ENCODE results near the gene CENPO. TPM values are rescaled to one million over a fixed set of nuclear protein-coding genes. Genes with fewer than 3 reads are reported as not detected.

The CENPO gene
- total RNA-seq, 1 experiment from 2014 or later: 33.0 TPM

GRCh38 chr2:24783641-24784040 lies 9.6 kb upstream of the CENPO start:
- no peak overlapping the region for H3K4me3 ChIP-seq
- H3K27me3 ChIP-seq (ENCODE audit: insufficient read depth, low read depth): no peaks in the 10 kb centered on the region
- ChIA-PET POLR2A (ENCODE audit: unreplicated experiment) (no interaction called here), CTCF (no interaction called here)
- no peaks in the 10 kb centered on the region for H3F3A ChIP-seq (ENCODE audit: insufficient read depth, low read depth)
- H3K27ac ChIP-seq: no peak overlapping the region
- H3K79me2 ChIP-seq (ENCODE audit: low read depth): no peaks in the 10 kb centered on the region
- BruUV-seq (replicated peaks): no TSS peak
- no peak overlapping the region for H3K4me2 ChIP-seq
- no peaks in the 10 kb centered on the region for H4K20me1 ChIP-seq (ENCODE audit: insufficient read depth)
- H3K36me3 ChIP-seq (ENCODE audit: low read depth): no peaks in the 10 kb centered on the region
- H2AFZ ChIP-seq: no peak overlapping the region
- H3K9me2 ChIP-seq (ENCODE audit: insufficient read depth): no peaks in the 10 kb centered on the region; the same call in 1 of the 2 replicates
- peaks cover 10% of the 10 kb centered on the region for H3K4me1 ChIP-seq (replicated peaks; ENCODE audit: insufficient read depth)
- H3K9me3 ChIP-seq (ENCODE audit: insufficient read depth, low read depth): no peaks in the 10 kb centered on the region
- TF ChIP-seq, protein P1, sequence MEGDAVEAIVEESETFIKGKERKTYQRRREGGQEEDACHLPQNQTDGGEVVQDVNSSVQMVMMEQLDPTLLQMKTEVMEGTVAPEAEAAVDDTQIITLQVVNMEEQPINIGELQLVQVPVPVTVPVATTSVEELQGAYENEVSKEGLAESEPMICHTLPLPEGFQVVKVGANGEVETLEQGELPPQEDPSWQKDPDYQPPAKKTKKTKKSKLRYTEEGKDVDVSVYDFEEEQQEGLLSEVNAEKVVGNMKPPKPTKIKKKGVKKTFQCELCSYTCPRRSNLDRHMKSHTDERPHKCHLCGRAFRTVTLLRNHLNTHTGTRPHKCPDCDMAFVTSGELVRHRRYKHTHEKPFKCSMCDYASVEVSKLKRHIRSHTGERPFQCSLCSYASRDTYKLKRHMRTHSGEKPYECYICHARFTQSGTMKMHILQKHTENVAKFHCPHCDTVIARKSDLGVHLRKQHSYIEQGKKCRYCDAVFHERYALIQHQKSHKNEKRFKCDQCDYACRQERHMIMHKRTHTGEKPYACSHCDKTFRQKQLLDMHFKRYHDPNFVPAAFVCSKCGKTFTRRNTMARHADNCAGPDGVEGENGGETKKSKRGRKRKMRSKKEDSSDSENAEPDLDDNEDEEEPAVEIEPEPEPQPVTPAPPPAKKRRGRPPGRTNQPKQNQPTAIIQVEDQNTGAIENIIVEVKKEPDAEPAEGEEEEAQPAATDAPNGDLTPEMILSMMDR (conservative IDR thresholded peaks at IDR 0.05): no peak
- TF ChIP-seq EZH2 (IDR thresholded peaks at IDR 0.05; ENCODE audit: low read depth): no peak
- intact Hi-C loops (cut with micrococcal nuclease; ENCODE audit: unreplicated experiment): no loop called here
- no peak for DNase-seq

DNA sequence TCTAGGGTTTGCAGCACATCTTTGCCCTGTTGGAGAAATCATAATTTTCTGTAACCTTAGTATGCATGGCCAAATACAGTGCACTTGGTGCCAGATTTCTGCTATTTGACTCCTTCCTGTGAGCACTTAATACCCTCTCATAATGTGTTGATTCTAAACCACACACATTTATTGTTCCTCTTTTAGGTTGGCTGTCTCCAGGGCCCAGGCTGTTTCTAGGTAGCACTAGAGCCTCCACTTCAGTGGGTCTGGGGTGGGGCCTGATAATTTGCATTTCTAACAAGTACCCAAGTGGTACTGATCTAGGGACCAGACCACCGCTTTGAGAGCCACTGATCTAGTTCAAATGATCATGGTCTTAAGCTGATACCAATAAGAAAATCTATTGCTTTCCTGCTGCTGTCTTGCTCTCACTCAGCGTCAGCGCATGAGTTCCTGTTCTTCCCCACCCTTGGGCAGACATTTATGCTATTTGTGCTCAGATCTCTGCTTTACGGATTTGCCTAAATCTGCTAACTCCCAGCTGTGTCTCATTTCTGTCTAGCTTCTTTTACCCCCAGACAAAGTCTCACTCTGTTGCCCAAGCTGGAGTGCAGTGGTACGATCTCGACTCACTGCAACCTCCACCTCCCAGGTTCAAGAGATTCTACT lies 7.4 kb upstream of the CENPO start:
- Histone ChIP-seq H3K4me1 (replicated peaks; ENCODE audit: insufficient read depth) (no peaks in the 10 kb centered on the region), H2AFZ (no peak overlapping the region), H3F3A (ENCODE audit: insufficient read depth, low read depth) (no peaks in the 10 kb centered on the region), H4K20me1 (ENCODE audit: insufficient read depth) (no peaks in the 10 kb centered on the region), H3K9me2 (ENCODE audit: insufficient read depth) (no peaks in the 10 kb centered on the region), H3K4me2 (no peak overlapping the region), H3K27ac (no peak overlapping the region), H3K79me2 (ENCODE audit: low read depth) (no peaks in the 10 kb centered on the region), H3K9me3 (ENCODE audit: insufficient read depth, low read depth) (no peaks in the 10 kb centered on the region), H3K27me3 (ENCODE audit: insufficient read depth, low read depth) (no peaks in the 10 kb centered on the region), H3K36me3 (ENCODE audit: low read depth) (no peaks in the 10 kb centered on the region), H3K4me3 (no peak overlapping the region)
- intact Hi-C loops (cut with micrococcal nuclease; ENCODE audit: unreplicated experiment): no loop called here
- ChIA-PET POLR2A (ENCODE audit: unreplicated experiment) (no interaction called here), CTCF (no interaction called here)
- DNase-seq: no peak
- BruUV-seq (replicated peaks): no TSS peak
- TF ChIP-seq, protein P1 (conservative IDR thresholded peaks at IDR 0.05): no peak
- no peak for TF ChIP-seq EZH2 (IDR thresholded peaks at IDR 0.05; ENCODE audit: low read depth)

DNA sequence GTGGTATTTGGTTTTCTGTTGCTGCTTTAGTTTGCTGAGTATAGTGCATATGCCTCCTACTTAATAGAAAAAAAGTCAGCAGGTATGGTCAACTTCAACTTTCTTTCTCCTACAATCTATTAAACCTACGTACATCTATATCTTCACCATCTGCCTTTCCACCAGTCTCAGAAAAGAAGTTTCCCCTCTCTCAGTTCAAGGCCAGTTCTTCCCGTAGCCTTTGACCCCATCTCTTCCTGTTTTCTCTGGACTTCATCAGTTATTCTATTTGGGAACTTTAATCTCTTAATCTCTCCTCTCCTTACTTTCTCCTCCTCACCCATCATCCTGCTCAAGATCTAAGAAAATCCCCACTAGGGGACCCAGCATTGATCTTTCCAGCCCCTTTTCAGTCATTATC lies 5.7 kb upstream of the CENPO start:
- H3F3A ChIP-seq (ENCODE audit: insufficient read depth, low read depth): peaks cover 13% of the 10 kb centered on the region; the same call in 1 of the 2 replicates
- no peak for DNase-seq
- no peak overlapping the region for H2AFZ ChIP-seq
- peaks cover 13% of the 10 kb centered on the region for H3K4me1 ChIP-seq (replicated peaks; ENCODE audit: insufficient read depth)
- H3K4me3 ChIP-seq: no peak overlapping the region
- no peaks in the 10 kb centered on the region for H3K9me2 ChIP-seq (ENCODE audit: insufficient read depth)
- H4K20me1 ChIP-seq (ENCODE audit: insufficient read depth): no peaks in the 10 kb centered on the region
- no peaks in the 10 kb centered on the region for H3K36me3 ChIP-seq (ENCODE audit: low read depth)
- no peaks in the 10 kb centered on the region for H3K79me2 ChIP-seq (ENCODE audit: low read depth)
- POLR2A ChIA-PET (ENCODE audit: unreplicated experiment): no interaction called here
- H3K4me2 ChIP-seq: no peak overlapping the region
- H3K27ac ChIP-seq: no peak overlapping the region
- H3K27me3 ChIP-seq (ENCODE audit: insufficient read depth, low read depth): no peaks in the 10 kb centered on the region
- no peak for TF ChIP-seq EZH2 (IDR thresholded peaks at IDR 0.05; ENCODE audit: low read depth)
- TF ChIP-seq, protein P1 (conservative IDR thresholded peaks at IDR 0.05): no peak
- BruUV-seq (replicated peaks): no TSS peak
- CTCF ChIA-PET: no interaction called here
- intact Hi-C loops (cut with micrococcal nuclease; ENCODE audit: unreplicated experiment): no loop called here
- no peaks in the 10 kb centered on the region for H3K9me3 ChIP-seq (ENCODE audit: insufficient read depth, low read depth)
